Measurements from ENCODE around the gene ETFA.

ETFA gene

DNA sequence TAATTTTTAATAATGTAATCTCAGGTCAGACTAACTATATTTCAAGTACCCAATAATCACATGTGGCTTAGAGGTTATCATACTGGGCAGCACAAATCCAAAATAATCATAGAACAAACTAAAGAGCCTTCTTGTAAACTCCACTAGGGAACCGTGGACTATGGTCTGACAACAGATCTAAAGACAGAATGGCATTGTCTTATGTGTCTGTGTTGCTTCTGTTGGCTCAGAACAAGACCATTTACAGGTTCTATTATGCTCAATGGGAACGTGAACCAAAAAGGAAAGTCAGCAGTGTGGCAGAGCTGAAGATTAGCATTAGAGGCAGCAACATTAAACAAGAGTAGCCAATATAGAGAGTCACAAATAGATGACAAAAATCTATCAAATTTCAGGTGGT, 74.9 kb downstream of the ETFA start:
- Histone ChIP-seq H3K36me3 (ENCODE audit: control insufficient read depth in 4 of 4, insufficient read depth in 4 of 4, low read length in 3 of 4) (peaks cover 0 to 3% (median 0%) of the 10 kb centered on the region in 4 experiments), H3K4me1 (ENCODE audit: control extremely low read depth in 1 of 4, control insufficient read depth in 4 of 4, insufficient read depth in 4 of 4, low read length in 3 of 4) (no peaks in the 10 kb centered on the region), H3K27ac (ENCODE audit: insufficient read depth in 1 of 2, low read depth in 1 of 2, low read length in 2 of 2, poor library complexity in 1 of 2, severe bottlenecking in 2 of 2) (no peak overlapping the region), H3K9me3 (ENCODE audit: control extremely low read depth in 1 of 5, control insufficient read depth in 4 of 5, insufficient read depth in 2 of 5, low read depth in 1 of 5, low read length in 4 of 5) (no peaks in the 10 kb centered on the region), H3K27me3 (replicated peaks in 2 of 5; ENCODE audit: control insufficient read depth in 4 of 5, insufficient read depth in 5 of 5, low read length in 4 of 5) (no peaks in the 10 kb centered on the region), H3K4me3 (ENCODE audit: control insufficient read depth in 1 of 7, extremely low read depth in 1 of 7, insufficient read depth in 4 of 7, low read depth in 2 of 7, low read length in 6 of 7) (no peak overlapping the region)
- DNase-seq, result no peak
- WGBS (ENCODE audit: insufficient coverage), result 100% methylated on average over 2 of the region's 2 CpGs
- POLR2A ChIA-PET, result no interaction called here
- CTCF ChIA-PET, result interaction anchor here (1.0 to 5.6 kb wide), 11 partner anchors 8 to 96 kb away, joined by 3 to 55 read pairs (median 4); partner anchors contain the start of gene ISL2

DNA sequence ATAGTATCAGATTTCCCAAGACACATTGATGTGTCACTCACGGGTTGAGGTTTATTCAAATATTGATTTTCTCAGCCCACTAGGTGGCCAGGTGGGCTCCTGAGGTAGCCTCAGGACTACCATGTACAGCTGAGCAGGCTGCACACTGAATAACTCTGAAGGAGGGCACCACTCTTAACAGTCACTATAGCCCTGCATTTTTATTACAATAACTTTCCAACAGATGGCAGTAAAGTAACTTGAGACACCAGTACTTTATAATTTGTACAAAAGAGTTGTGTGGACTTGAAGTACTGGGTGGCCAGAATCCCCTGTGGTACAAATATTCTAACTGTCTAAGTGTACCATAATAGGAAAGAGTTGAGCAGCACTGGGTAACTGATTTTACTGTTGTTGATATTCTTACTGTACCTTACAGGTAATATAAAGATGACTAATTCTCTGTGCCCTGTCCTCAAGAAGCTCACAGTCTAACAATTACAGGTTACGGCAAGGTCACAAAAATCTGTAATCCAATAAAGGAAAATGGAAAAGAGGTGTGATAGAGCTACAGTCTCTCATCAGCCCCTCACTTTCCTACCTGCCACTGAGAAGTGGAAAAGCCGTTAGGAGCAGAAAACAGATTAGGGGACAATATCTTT, 76.0 kb downstream of the ETFA start:
- ChIA-PET CTCF (interaction anchor here (0.8 to 5.6 kb wide), 13 partner anchors 9 to 632 kb away, joined by 3 to 55 read pairs (median 4); partner anchors contain the start of gene ISL2), POLR2A (no interaction called here)
- peak; percentile 51 to 68 (median 66) for DNase-seq
- no peak overlapping the region for H3K4me3 ChIP-seq (ENCODE audit: control insufficient read depth in 1 of 7, extremely low read depth in 1 of 7, insufficient read depth in 4 of 7, low read depth in 2 of 7, low read length in 6 of 7)
- H3K9me3 ChIP-seq (ENCODE audit: control extremely low read depth in 1 of 5, control insufficient read depth in 4 of 5, insufficient read depth in 2 of 5, low read depth in 1 of 5, low read length in 4 of 5), result no peaks in the 10 kb centered on the region
- peaks cover 0 to 7% (median 6%) of the 10 kb centered on the region in 4 experiments for H3K36me3 ChIP-seq (ENCODE audit: control insufficient read depth in 4 of 4, insufficient read depth in 4 of 4, low read length in 3 of 4)
- H3K4me1 ChIP-seq (ENCODE audit: control extremely low read depth in 1 of 4, control insufficient read depth in 4 of 4, insufficient read depth in 4 of 4, low read length in 3 of 4), result no peaks in the 10 kb centered on the region
- whole genome bisulfite sequencing (ENCODE audit: insufficient coverage), result 100% methylated on average over 2 of the region's 3 CpGs
- H3K27me3 ChIP-seq (replicated peaks in 2 of 5; ENCODE audit: control insufficient read depth in 4 of 5, insufficient read depth in 5 of 5, low read length in 4 of 5), result no peaks in the 10 kb centered on the region
- H3K27ac ChIP-seq (ENCODE audit: insufficient read depth in 1 of 2, low read depth in 1 of 2, low read length in 2 of 2, poor library complexity in 1 of 2, severe bottlenecking in 2 of 2), result no peak overlapping the region

DNA sequence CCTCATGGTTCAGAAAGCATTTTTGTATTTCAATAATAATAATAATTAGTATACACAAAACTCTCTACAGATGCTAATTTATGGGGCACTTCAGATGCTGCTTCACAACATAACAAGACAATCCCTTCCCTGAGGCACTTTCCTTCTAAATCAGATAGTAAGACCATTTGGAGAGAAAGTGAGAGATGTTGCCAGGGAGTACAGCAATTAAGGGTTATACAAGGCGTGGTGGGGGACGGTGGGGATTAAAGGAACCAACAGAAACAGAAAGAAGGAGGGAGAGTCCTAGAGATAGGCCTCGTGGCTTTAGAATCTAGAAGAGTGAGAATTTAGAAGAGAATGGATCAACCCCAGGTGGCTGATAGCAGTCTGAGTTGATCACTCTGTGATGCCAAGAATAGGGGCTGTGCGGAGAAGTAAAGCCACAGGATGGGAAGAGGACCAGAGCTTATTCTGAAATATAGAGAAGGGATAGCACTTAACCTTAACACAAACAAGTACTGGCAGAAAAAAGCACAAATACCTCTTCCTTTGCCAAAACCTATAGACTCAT, 76.9 kb downstream of the ETFA start:
- ChIA-PET CTCF (interaction anchor here (1.1 to 5.6 kb wide), 4 partner anchors 13 to 609 kb away, joined by 3 to 55 read pairs (median 4); partner anchors contain the start of gene ISL2), POLR2A (no interaction called here)
- 100% methylated on average over 3 of the region's 4 CpGs for WGBS (ENCODE audit: insufficient coverage)

DNA sequence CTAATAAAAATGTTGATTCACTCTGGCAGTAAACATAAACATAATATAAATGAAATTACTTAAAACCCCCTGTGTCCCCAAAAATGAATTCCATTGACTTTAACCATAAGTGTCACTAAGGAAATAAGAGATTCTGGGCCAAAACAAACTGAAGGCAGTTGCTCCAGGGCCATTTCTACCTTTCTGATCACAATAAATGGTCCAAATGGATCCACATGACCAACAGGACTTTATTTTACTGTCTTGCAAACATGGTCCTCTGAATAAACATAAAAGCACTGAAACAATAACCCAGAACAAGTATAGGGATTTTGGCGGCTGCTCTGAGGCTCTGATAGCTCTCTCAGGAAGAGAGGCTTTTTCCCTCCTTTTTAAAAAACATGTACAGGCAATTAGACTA, 77.3 kb downstream of the ETFA start:
- Histone ChIP-seq H3K4me3 (ENCODE audit: control insufficient read depth in 1 of 7, extremely low read depth in 1 of 7, insufficient read depth in 4 of 7, low read depth in 2 of 7, low read length in 6 of 7) (no peak overlapping the region), H3K36me3 (ENCODE audit: control insufficient read depth in 4 of 4, insufficient read depth in 4 of 4, low read length in 3 of 4) (peaks cover 0 to 11% (median 7%) of the 10 kb centered on the region in 4 experiments), H3K4me1 (ENCODE audit: control extremely low read depth in 1 of 4, control insufficient read depth in 4 of 4, insufficient read depth in 4 of 4, low read length in 3 of 4) (no peaks in the 10 kb centered on the region), H3K27me3 (replicated peaks in 2 of 5; ENCODE audit: control insufficient read depth in 4 of 5, insufficient read depth in 5 of 5, low read length in 4 of 5) (no peaks in the 10 kb centered on the region), H3K9me3 (ENCODE audit: control extremely low read depth in 1 of 5, control insufficient read depth in 4 of 5, insufficient read depth in 2 of 5, low read depth in 1 of 5, low read length in 4 of 5) (no peaks in the 10 kb centered on the region), H3K27ac (ENCODE audit: insufficient read depth in 1 of 2, low read depth in 1 of 2, low read length in 2 of 2, poor library complexity in 1 of 2, severe bottlenecking in 2 of 2) (no peak overlapping the region)
- ChIA-PET CTCF (interaction anchor here (0.9 to 5.6 kb wide), 5 partner anchors 13 to 632 kb away, joined by 3 to 55 read pairs (median 4); partner anchors contain the start of gene ISL2), POLR2A (no interaction called here)
- no CpG with 5 or more reads among the region's 1 CpG for WGBS (ENCODE audit: insufficient coverage)
- DNase-seq, result no peak

More for the DNA sequence above, 76.9 kb downstream of the ETFA start:
- no peak for DNase-seq
- no peaks in the 10 kb centered on the region for H3K4me1 ChIP-seq (ENCODE audit: control extremely low read depth in 1 of 4, control insufficient read depth in 4 of 4, insufficient read depth in 4 of 4, low read length in 3 of 4)
- H3K4me3 ChIP-seq (ENCODE audit: control insufficient read depth in 1 of 7, extremely low read depth in 1 of 7, insufficient read depth in 4 of 7, low read depth in 2 of 7, low read length in 6 of 7), result no peak overlapping the region
- H3K27me3 ChIP-seq (replicated peaks in 2 of 5; ENCODE audit: control insufficient read depth in 4 of 5, insufficient read depth in 5 of 5, low read length in 4 of 5), result no peaks in the 10 kb centered on the region
- no peak overlapping the region for H3K27ac ChIP-seq (ENCODE audit: insufficient read depth in 1 of 2, low read depth in 1 of 2, low read length in 2 of 2, poor library complexity in 1 of 2, severe bottlenecking in 2 of 2)
- no peaks in the 10 kb centered on the region for H3K9me3 ChIP-seq (ENCODE audit: control extremely low read depth in 1 of 5, control insufficient read depth in 4 of 5, insufficient read depth in 2 of 5, low read depth in 1 of 5, low read length in 4 of 5)
- H3K36me3 ChIP-seq (ENCODE audit: control insufficient read depth in 4 of 4, insufficient read depth in 4 of 4, low read length in 3 of 4), result peaks cover 0 to 9% (median 6%) of the 10 kb centered on the region in 4 experiments

DNA sequence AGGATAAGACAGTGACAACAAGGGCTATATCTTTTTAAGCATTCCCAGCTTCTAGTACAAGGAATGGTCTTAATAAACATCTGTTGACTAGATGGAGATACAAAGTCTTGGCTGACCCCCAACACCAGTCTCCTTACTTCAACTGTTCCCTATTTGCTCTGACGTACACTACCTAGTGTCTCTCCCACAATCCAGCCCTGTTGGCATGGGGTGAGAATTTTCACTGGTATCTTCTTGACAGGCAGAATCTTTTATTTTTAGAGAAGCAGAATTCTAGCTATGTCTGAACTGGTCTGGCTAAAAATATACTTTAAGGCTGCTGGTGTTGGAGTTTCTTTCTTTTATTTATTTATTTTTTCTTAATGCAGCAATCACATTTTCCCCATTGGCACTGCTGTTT, 82.0 kb downstream of the ETFA start:
- CTCF ChIA-PET, result no interaction called here

DNA sequence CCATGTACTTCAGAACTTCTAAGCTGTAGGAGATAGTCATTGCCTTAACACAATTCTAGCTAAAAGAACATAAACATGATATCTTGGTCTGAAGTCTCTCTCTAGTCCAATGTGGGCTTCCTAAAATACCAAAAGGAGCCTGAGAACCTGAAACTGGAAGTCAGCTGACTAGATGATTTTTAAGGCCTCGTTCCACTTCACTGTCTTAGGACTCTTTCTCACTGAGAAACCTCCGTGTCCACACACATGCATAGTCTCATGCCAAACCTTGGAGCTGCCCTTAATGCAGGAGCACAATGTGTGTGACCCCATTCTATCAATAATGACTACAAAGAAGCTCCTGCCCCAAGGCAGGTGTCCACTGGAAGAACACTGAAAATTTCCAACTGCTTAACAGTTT, 87.7 kb downstream of the ETFA start:
- ChIA-PET POLR2A (no interaction called here), CTCF (interaction anchor here (1.8 to 2.4 kb wide), 2 partner anchors 12 to 32 kb away, joined by 5 to 7 read pairs; no protein-coding TSS in a partner anchor)
- Histone ChIP-seq H3K36me3 (ENCODE audit: control insufficient read depth in 4 of 4, insufficient read depth in 4 of 4, low read length in 3 of 4) (peaks cover 20 to 54% (median 35%) of the 10 kb centered on the region in 4 experiments), H3K9me3 (ENCODE audit: control extremely low read depth in 1 of 5, control insufficient read depth in 4 of 5, insufficient read depth in 2 of 5, low read depth in 1 of 5, low read length in 4 of 5) (peaks cover 0 to 6% (median 3%) of the 10 kb centered on the region in 5 experiments), H3K4me1 (ENCODE audit: control extremely low read depth in 1 of 4, control insufficient read depth in 4 of 4, insufficient read depth in 4 of 4, low read length in 3 of 4) (no peaks in the 10 kb centered on the region), H3K27me3 (replicated peaks in 2 of 5; ENCODE audit: control insufficient read depth in 4 of 5, insufficient read depth in 5 of 5, low read length in 4 of 5) (no peaks in the 10 kb centered on the region), H3K4me3 (ENCODE audit: control insufficient read depth in 1 of 7, extremely low read depth in 1 of 7, insufficient read depth in 4 of 7, low read depth in 2 of 7, low read length in 6 of 7) (no peak overlapping the region), H3K27ac (ENCODE audit: insufficient read depth in 1 of 2, low read depth in 1 of 2, low read length in 2 of 2, poor library complexity in 1 of 2, severe bottlenecking in 2 of 2) (no peak overlapping the region)
- no peak for DNase-seq
- 100% methylated on average over 2 of the region's 2 CpGs for WGBS (ENCODE audit: insufficient coverage)

More for the DNA sequence above, 82.0 kb downstream of the ETFA start:
- H3K4me3 ChIP-seq (ENCODE audit: control insufficient read depth in 1 of 7, extremely low read depth in 1 of 7, insufficient read depth in 4 of 7, low read depth in 2 of 7, low read length in 6 of 7), result no peak overlapping the region
- no peaks in the 10 kb centered on the region for H3K4me1 ChIP-seq (ENCODE audit: control extremely low read depth in 1 of 4, control insufficient read depth in 4 of 4, insufficient read depth in 4 of 4, low read length in 3 of 4)
- no peak overlapping the region for H3K27ac ChIP-seq (ENCODE audit: insufficient read depth in 1 of 2, low read depth in 1 of 2, low read length in 2 of 2, poor library complexity in 1 of 2, severe bottlenecking in 2 of 2)
- peaks cover 4 to 31% (median 15%) of the 10 kb centered on the region in 4 experiments for H3K36me3 ChIP-seq (ENCODE audit: control insufficient read depth in 4 of 4, insufficient read depth in 4 of 4, low read length in 3 of 4)
- WGBS (ENCODE audit: insufficient coverage), result 100% methylated on average over 1 of the region's 1 CpG
- DNase-seq, result no peak
- no peaks in the 10 kb centered on the region for H3K27me3 ChIP-seq (replicated peaks in 2 of 5; ENCODE audit: control insufficient read depth in 4 of 5, insufficient read depth in 5 of 5, low read length in 4 of 5)
- POLR2A ChIA-PET, result no interaction called here
- H3K9me3 ChIP-seq (ENCODE audit: control extremely low read depth in 1 of 5, control insufficient read depth in 4 of 5, insufficient read depth in 2 of 5, low read depth in 1 of 5, low read length in 4 of 5), result no peaks in the 10 kb centered on the region

DNA sequence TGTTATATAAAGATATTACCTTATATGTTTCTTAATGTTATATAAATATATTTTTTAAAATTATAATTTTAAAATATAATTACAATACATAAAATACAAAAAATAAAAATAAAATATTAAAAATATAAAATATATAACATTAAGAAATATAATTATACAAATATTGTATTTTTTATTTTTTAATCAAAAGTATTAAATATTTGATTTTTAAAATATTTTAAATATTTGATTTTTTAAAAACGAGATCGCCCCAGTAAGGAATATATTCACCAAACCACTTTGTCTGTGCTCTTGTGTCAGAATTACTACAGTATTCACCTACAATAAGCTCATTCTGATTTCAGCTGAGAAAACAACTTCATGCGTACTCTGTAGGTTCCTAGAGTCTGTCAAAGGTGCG, 89.1 kb downstream of the ETFA start:
- WGBS (ENCODE audit: insufficient coverage), result no CpG with 5 or more reads among the region's 4 CpGs
- ChIA-PET POLR2A (interaction anchor here (0.6 kb wide), 1 partner anchor 335 kb away, joined by 5 read pairs; no protein-coding TSS in a partner anchor), CTCF (interaction anchor here (1.8 to 2.4 kb wide), 2 partner anchors 14 to 31 kb away, joined by 5 to 7 read pairs; no protein-coding TSS in a partner anchor)
- H3K9me3 ChIP-seq (ENCODE audit: control extremely low read depth in 1 of 5, control insufficient read depth in 4 of 5, insufficient read depth in 2 of 5, low read depth in 1 of 5, low read length in 4 of 5), result peaks cover 0 to 6% (median 3%) of the 10 kb centered on the region in 5 experiments
- peaks cover 20 to 52% (median 34%) of the 10 kb centered on the region in 4 experiments for H3K36me3 ChIP-seq (ENCODE audit: control insufficient read depth in 4 of 4, insufficient read depth in 4 of 4, low read length in 3 of 4)
- no peak overlapping the region for H3K4me3 ChIP-seq (ENCODE audit: control insufficient read depth in 1 of 7, extremely low read depth in 1 of 7, insufficient read depth in 4 of 7, low read depth in 2 of 7, low read length in 6 of 7)
- no peaks in the 10 kb centered on the region for H3K27me3 ChIP-seq (replicated peaks in 2 of 5; ENCODE audit: control insufficient read depth in 4 of 5, insufficient read depth in 5 of 5, low read length in 4 of 5)
- H3K4me1 ChIP-seq (ENCODE audit: control extremely low read depth in 1 of 4, control insufficient read depth in 4 of 4, insufficient read depth in 4 of 4, low read length in 3 of 4), result no peaks in the 10 kb centered on the region
- no peak for DNase-seq
- no peak overlapping the region for H3K27ac ChIP-seq (ENCODE audit: insufficient read depth in 1 of 2, low read depth in 1 of 2, low read length in 2 of 2, poor library complexity in 1 of 2, severe bottlenecking in 2 of 2)

Measured in common myeloid progenitor, CD34-positive (primary cell).